ENCODE measurements around the gene CAD. TPM values are rescaled to one million over a fixed set of nuclear protein-coding genes. Genes with fewer than 3 reads are reported as not detected.

Gene CAD
- total and polyA plus RNA-seq, 4 donors: 6.9 to 29.7 (median 18.2) TPM

DNA sequence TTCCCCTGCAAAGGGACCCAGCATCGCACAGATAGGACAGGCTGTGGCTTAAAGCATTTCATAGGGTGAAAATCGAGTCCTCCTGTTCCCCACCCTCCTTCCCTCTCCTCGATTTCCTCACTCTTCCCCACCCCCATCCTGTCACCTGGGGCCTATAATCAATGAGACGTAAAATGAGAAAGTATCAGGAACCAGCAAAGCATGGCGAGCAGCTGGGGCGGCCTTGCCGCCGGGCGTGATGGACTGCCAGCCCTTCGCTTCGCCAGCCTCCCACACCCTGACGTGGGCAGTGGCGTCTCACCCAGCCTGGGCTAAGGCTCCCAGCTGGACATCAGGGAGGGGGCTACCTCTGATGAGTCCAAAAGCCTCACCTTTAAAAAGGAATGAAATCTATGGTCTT, 34.6 kb downstream of the CAD start:
- Histone ChIP-seq H3K4me3 (ENCODE audit: low read length in 2 of 2) (no peak overlapping the region), H3K27ac (ENCODE audit: low read depth in 1 of 2, low read length in 2 of 2) (no peak overlapping the region), H3K4me1 (ENCODE audit: control insufficient read depth in 1 of 2, insufficient read depth in 2 of 2, low read length in 2 of 2) (peaks cover 0 to 5% of the 10 kb centered on the region in 2 donors), H3K9me3 (ENCODE audit: control insufficient read depth, low read length) (no peaks in the 10 kb centered on the region), H3K27me3 (ENCODE audit: control insufficient read depth in 1 of 2, insufficient read depth in 2 of 2, low read length in 1 of 2) (no peaks in the 10 kb centered on the region), H3K36me3 (ENCODE audit: control insufficient read depth in 1 of 2, insufficient read depth in 2 of 2, low read length in 1 of 2) (no peaks in the 10 kb centered on the region)
- peak in 1 of 2 donors; percentile 26 for DNase-seq
- 85 to 87% methylated on average over 13 of the region's 13 CpGs for WGBS, 2 donors
- intact Hi-C loops (cut with DNase I): no loop called here
- ATAC-seq (ENCODE audit: low FRiP score): no peak

DNA sequence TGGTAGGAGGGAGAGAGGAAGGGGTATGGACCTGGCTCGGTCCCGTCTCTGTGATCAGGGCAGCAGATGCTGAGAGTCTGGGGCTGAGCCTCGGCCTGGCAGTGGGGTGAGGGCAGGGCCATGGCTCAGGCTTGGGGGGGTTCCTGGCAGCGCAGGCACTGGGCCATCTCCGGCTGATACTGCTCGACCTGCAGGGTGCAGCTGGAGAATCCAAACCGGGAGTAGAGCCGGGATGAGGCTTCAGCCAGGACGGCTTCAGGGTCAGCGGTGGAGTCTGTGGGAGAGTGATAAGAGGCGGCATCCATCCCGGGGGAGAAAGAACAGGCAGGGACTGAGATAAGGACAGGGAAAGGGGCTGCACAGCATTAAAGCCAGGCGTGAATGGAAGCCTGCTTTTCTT, 38.0 kb downstream of the CAD start:
- intact Hi-C loops (cut with DNase I): no loop called here
- ATAC-seq (ENCODE audit: low FRiP score): no peak
- WGBS, 2 donors: 10 to 13% methylated on average over 13 of the region's 13 CpGs

DNA sequence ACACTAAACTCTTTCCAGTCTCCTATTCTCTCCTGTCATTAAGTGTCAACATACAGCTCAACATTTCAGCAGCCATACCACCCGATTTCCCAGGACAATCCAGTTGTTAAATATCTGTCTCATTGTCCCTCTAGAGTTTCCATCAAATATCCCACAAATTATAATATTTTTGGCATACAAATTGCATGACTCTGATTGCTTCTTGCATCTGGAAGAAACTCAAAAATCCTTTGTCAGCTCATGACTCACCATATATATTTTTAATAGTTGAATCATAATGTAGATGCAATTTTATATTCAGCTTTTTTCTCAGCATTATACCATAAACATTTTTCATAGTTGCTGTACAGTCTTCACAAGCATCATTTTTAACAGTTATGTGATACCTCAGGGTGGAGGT, 38.5 kb downstream of the CAD start:
- H3K4me3 ChIP-seq (ENCODE audit: low read length in 2 of 2): no peak overlapping the region
- DNase-seq (no peak), ATAC-seq (ENCODE audit: low FRiP score) (no peak)
- intact Hi-C loops (cut with DNase I): no loop called here
- no peaks in the 10 kb centered on the region for H3K9me3 ChIP-seq (ENCODE audit: control insufficient read depth, low read length)
- 3 to 7% methylated on average over 1 of the region's 1 CpG for WGBS, 2 donors
- peaks cover 0 to 2% of the 10 kb centered on the region in 2 donors for H3K4me1 ChIP-seq (ENCODE audit: control insufficient read depth in 1 of 2, insufficient read depth in 2 of 2, low read length in 2 of 2)
- no peaks in the 10 kb centered on the region for H3K36me3 ChIP-seq (ENCODE audit: control insufficient read depth in 1 of 2, insufficient read depth in 2 of 2, low read length in 1 of 2)
- H3K27ac ChIP-seq (ENCODE audit: low read depth in 1 of 2, low read length in 2 of 2): no peak overlapping the region
- no peaks in the 10 kb centered on the region for H3K27me3 ChIP-seq (ENCODE audit: control insufficient read depth in 1 of 2, insufficient read depth in 2 of 2, low read length in 1 of 2)

More for the DNA sequence above, 38.0 kb downstream of the CAD start:
- Histone ChIP-seq H3K4me3 (ENCODE audit: low read length in 2 of 2) (no peak overlapping the region), H3K27me3 (ENCODE audit: control insufficient read depth in 1 of 2, insufficient read depth in 2 of 2, low read length in 1 of 2) (no peaks in the 10 kb centered on the region), H3K9me3 (ENCODE audit: control insufficient read depth, low read length) (no peaks in the 10 kb centered on the region), H3K27ac (ENCODE audit: low read depth in 1 of 2, low read length in 2 of 2) (no peak overlapping the region), H3K36me3 (ENCODE audit: control insufficient read depth in 1 of 2, insufficient read depth in 2 of 2, low read length in 1 of 2) (no peaks in the 10 kb centered on the region), H3K4me1 (ENCODE audit: control insufficient read depth in 1 of 2, insufficient read depth in 2 of 2, low read length in 2 of 2) (peaks cover 0 to 2% of the 10 kb centered on the region in 2 donors)
- no peak for DNase-seq

DNA sequence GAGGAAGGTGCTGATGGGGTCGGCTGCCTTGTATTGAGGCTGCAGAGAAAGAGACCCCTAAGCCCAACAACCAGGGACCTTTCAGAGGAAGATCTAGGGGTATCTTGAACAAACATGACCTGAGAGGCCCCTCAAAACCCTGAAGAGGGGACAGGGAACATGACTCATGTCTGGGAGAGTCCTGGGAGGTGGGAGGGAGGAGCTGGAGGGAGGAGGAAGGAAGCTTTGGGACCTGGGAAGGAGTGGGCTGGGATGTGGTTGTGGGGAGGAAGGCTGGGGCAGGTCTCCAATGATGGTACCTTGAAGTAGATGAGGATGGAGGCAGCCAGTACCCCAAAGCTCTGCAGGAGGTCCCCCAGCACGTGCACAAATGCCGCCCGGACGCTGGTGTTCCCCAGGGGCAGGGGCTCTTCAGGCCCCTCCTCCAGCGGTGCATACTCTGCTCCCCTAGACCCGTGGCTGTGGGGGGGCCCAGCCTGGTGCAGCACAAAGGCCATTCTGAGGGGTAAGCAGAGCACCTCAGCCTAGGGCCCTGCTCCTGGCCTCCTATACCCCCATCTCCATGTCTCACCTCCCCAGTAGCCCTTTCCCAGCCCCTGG, 39.8 kb downstream of the CAD start:
- no peak overlapping the region for H3K27ac ChIP-seq (ENCODE audit: low read depth in 1 of 2, low read length in 2 of 2)
- intact Hi-C loops (cut with DNase I): no loop called here
- no peaks in the 10 kb centered on the region for H3K36me3 ChIP-seq (ENCODE audit: control insufficient read depth in 1 of 2, insufficient read depth in 2 of 2, low read length in 1 of 2)
- DNase-seq: no peak
- no peaks in the 10 kb centered on the region for H3K9me3 ChIP-seq (ENCODE audit: control insufficient read depth, low read length)
- no peak for ATAC-seq (ENCODE audit: low FRiP score)
- no peak overlapping the region for H3K4me3 ChIP-seq (ENCODE audit: low read length in 2 of 2)
- H3K27me3 ChIP-seq (ENCODE audit: control insufficient read depth in 1 of 2, insufficient read depth in 2 of 2, low read length in 1 of 2): no peaks in the 10 kb centered on the region
- H3K4me1 ChIP-seq (ENCODE audit: control insufficient read depth in 1 of 2, insufficient read depth in 2 of 2, low read length in 2 of 2): peaks cover 0 to 2% of the 10 kb centered on the region in 2 donors
- 89 to 92% methylated on average over 7 of the region's 7 CpGs for WGBS, 2 donors

DNA sequence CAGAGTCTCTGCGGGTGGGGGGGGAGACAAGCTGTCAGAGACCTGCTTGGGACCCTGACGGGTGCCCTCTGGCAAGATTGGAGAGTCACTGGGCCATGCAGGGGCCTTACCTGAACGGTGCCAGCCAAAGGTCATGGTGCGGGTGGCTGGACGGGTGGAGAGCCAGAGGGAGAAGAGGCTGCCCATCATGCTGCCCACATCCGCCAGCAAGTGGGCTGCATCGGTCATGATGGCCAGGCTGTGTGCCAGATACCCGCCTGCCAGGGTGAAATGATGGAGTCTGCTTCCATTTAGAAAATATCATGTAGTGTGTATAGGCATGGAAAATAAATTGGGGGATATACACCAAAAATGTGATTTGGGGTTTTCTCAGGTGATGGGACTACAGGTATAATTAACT, 40.9 kb downstream of the CAD start:
- no peak for ATAC-seq (ENCODE audit: low FRiP score)
- Histone ChIP-seq H3K36me3 (ENCODE audit: control insufficient read depth in 1 of 2, insufficient read depth in 2 of 2, low read length in 1 of 2) (no peaks in the 10 kb centered on the region), H3K27ac (ENCODE audit: low read depth in 1 of 2, low read length in 2 of 2) (no peak overlapping the region), H3K4me1 (ENCODE audit: control insufficient read depth in 1 of 2, insufficient read depth in 2 of 2, low read length in 2 of 2) (peaks cover 0 to 2% of the 10 kb centered on the region in 2 donors), H3K27me3 (ENCODE audit: control insufficient read depth in 1 of 2, insufficient read depth in 2 of 2, low read length in 1 of 2) (no peaks in the 10 kb centered on the region), H3K4me3 (ENCODE audit: low read length in 2 of 2) (no peak overlapping the region), H3K9me3 (ENCODE audit: control insufficient read depth, low read length) (no peaks in the 10 kb centered on the region)
- intact Hi-C loops (cut with DNase I): no loop called here
- DNase-seq: no peak
- 82 to 90% methylated on average over 8 of the region's 8 CpGs for WGBS, 2 donors

DNA sequence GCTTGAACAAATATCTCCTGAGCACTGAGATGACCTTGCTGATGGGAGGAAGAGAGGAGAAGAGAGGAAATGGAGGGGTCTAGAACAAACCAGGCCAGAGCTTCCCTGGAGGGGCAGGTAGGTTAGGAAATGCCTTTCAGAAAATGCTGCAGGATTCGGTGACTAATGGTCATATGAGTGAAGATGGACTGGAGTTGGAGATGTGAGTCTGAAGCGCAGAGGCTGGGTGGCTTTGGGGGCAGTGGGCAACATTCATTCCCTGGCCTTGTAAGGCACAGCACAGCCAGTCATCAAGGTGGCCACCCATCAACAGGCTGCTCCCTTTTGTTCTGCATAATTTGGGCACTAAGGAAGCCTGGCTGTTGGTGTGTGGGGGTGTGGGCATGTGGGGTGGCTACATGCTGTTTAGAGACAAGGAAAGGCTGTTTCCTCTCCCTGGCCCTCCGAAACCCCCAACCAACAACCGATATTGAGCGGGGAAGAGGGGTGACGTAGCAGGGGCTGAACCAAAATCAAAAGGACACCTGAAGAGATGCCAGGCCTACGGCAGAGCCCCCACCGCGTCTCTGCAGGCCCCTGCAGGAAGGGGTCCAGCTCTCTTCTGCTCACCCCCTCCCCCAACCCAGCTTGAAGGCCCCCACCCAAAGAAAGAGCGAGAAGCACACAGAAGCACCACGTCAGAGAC, 44.2 kb downstream of the CAD start:
- Histone ChIP-seq H3K9me3 (ENCODE audit: control insufficient read depth, low read length) (no peaks in the 10 kb centered on the region), H3K27ac (ENCODE audit: low read depth in 1 of 2, low read length in 2 of 2) (no peak overlapping the region), H3K36me3 (ENCODE audit: control insufficient read depth in 1 of 2, insufficient read depth in 2 of 2, low read length in 1 of 2) (no peaks in the 10 kb centered on the region), H3K4me3 (ENCODE audit: low read length in 2 of 2) (no peak overlapping the region), H3K4me1 (ENCODE audit: control insufficient read depth in 1 of 2, insufficient read depth in 2 of 2, low read length in 2 of 2) (no peaks in the 10 kb centered on the region), H3K27me3 (ENCODE audit: control insufficient read depth in 1 of 2, insufficient read depth in 2 of 2, low read length in 1 of 2) (no peaks in the 10 kb centered on the region)
- DNase-seq (peak in 1 of 2 donors; percentile 4), ATAC-seq (ENCODE audit: low FRiP score) (no peak)
- intact Hi-C loops (cut with DNase I): no loop called here
- WGBS, 2 donors: 74 to 75% methylated on average over 11 of the region's 11 CpGs

DNA sequence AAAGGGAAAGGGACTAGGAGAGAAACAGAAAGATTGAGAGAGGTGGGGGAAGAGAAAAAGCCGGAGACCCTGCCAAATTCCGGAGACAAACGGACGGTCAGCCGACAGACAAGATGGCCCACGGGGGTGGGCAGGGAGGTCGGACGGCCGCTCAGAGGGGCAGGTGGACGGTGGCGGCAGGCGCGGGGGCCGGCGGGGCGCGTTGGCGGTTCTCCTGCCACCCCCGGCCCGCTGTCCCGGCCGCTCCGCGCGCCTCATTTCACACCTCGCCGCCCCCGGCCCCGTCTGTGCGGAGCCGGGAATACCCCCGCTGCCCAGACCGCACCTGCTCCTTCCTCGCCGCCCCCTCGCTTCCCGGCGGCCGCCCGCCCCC, 44.7 kb downstream of the CAD start:
- peak in 1 of 2 donors; percentile 16 for DNase-seq
- intact Hi-C loops (cut with DNase I): no loop called here
- Histone ChIP-seq H3K4me1 (ENCODE audit: control insufficient read depth in 1 of 2, insufficient read depth in 2 of 2, low read length in 2 of 2) (no peaks in the 10 kb centered on the region), H3K4me3 (ENCODE audit: low read length in 2 of 2) (peak overlapping the region; percentile 21 to 53), H3K27ac (ENCODE audit: low read depth in 1 of 2, low read length in 2 of 2) (no peak overlapping the region), H3K9me3 (ENCODE audit: control insufficient read depth, low read length) (no peaks in the 10 kb centered on the region), H3K27me3 (ENCODE audit: control insufficient read depth in 1 of 2, insufficient read depth in 2 of 2, low read length in 1 of 2) (no peaks in the 10 kb centered on the region), H3K36me3 (ENCODE audit: control insufficient read depth in 1 of 2, insufficient read depth in 2 of 2, low read length in 1 of 2) (no peaks in the 10 kb centered on the region)
- 4 to 8% methylated on average over 16 to 40 of the region's 40 CpGs for WGBS, 2 donors
- no peak for ATAC-seq (ENCODE audit: low FRiP score)

DNA sequence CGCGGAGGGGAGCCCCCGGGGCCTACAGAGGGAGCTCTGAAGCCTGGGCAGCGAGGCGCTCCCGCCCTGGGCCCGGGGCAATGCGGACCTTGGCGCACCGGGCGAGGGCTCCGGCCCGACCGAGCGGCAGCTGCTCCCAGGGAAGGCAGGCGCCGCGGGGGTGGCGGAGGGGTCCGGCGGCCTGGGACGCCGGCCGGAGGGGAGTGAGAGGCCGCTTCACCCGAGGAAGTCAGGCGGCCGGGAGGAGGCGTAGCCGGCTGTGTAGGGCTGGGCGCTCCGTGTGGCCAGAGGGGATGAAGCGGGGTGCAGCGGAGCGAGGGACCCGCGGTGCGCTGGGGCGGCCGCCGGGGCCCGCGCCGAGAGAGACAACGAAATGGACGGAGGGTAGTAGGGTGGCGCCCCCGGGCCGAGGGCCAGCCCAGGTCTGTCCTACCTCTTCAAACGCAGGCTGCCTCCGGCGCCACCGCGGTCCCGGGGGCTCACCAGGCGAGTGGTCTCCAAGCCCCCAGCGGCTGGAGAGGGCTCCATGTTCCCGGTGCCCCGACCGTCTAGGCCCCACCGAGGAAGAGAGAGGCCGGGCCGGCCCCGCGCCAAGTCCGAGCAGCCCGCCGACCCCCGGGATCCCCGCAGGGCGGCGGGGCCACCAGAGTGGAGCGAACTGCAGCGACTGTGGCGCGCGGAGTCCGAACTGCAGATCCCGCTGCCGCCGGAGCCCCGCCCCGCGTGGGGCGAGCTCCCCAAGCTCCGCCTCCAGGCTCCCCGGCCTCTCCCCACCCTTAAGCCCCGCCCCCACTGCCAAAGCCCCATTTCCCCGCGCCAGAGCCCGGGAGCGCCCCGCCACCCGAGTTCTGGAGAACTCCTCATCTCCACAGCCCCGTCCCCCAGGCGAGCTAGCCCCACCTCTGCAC, 45.5 kb downstream of the CAD start, which contains the start of gene SLC30A3:
SLC30A3 (minus strand) TSS at position 669 of the 908 bp plus-strand sequence; CDS start at position 528, 141 bp downstream.
- no peaks in the 10 kb centered on the region for H3K36me3 ChIP-seq (ENCODE audit: control insufficient read depth in 1 of 2, insufficient read depth in 2 of 2, low read length in 1 of 2)
- intact Hi-C loops (cut with DNase I): no loop called here
- peak; percentile 81 to 89 for DNase-seq
- no peaks in the 10 kb centered on the region for H3K4me1 ChIP-seq (ENCODE audit: control insufficient read depth in 1 of 2, insufficient read depth in 2 of 2, low read length in 2 of 2)
- ATAC-seq (ENCODE audit: low FRiP score): peak; percentile 74
- H3K27me3 ChIP-seq (ENCODE audit: control insufficient read depth in 1 of 2, insufficient read depth in 2 of 2, low read length in 1 of 2): no peaks in the 10 kb centered on the region
- no peak within 1 kb of the TSS for H3K27ac ChIP-seq (ENCODE audit: low read depth in 1 of 2, low read length in 2 of 2)
- WGBS, 2 donors: 0 to 1% methylated on average over 77 to 96 of the region's 96 CpGs
- no peaks in the 10 kb centered on the region for H3K9me3 ChIP-seq (ENCODE audit: control insufficient read depth, low read length)
- H3K4me3 ChIP-seq (ENCODE audit: low read length in 2 of 2): peak within 1 kb of the TSS; percentile 53 to 65
